ENCODE measurements around the gene POU5F1.

GRCh38 chr6:31149827-31150447 is 20.5 kb downstream of the POU5F1 start:
- TF ChIP-seq, protein P1, sequence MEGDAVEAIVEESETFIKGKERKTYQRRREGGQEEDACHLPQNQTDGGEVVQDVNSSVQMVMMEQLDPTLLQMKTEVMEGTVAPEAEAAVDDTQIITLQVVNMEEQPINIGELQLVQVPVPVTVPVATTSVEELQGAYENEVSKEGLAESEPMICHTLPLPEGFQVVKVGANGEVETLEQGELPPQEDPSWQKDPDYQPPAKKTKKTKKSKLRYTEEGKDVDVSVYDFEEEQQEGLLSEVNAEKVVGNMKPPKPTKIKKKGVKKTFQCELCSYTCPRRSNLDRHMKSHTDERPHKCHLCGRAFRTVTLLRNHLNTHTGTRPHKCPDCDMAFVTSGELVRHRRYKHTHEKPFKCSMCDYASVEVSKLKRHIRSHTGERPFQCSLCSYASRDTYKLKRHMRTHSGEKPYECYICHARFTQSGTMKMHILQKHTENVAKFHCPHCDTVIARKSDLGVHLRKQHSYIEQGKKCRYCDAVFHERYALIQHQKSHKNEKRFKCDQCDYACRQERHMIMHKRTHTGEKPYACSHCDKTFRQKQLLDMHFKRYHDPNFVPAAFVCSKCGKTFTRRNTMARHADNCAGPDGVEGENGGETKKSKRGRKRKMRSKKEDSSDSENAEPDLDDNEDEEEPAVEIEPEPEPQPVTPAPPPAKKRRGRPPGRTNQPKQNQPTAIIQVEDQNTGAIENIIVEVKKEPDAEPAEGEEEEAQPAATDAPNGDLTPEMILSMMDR (IDR thresholded peaks at IDR 0.05): no peak
- TF ChIP-seq POLR2AphosphoS5 (IDR thresholded peaks at IDR 0.05; ENCODE audit: low read depth, low read length) (no peak), SIN3A (IDR thresholded peaks at IDR 0.05; ENCODE audit: borderline replicate concordance, insufficient read depth, low read depth, low read length) (no peak), TCF7L2 (IDR thresholded peaks at IDR 0.05; ENCODE audit: low read depth, low read length) (no peak)

Data from Panc1 (cell line).